ENCODE measurements around the gene MTOR.

GRCh38 chr1:11068600-11069473 is 193.5 kb downstream of the MTOR start:
- TF ChIP-seq CTCF (IDR thresholded peaks at IDR 0.05), result no peak
- TF ChIP-seq POLR2A (IDR thresholded peaks at IDR 0.05), result no peak

Data from right lobe of liver (tissue), 4 donors.